Activated naive CD4-positive, alpha-beta T cell (primary cell): ENCODE data around the gene TRIP6.
"Not testable (repeated sequence)": the region's sequence is repeated elsewhere in the genome, so short reads cannot be mapped to it uniquely, and the experiment has no call there.

Experiments
- DNase-seq, 4 experiments: peaks; one replicate each; lab custom pipeline; 2025; lab: John Stamatoyannopoulos, UW

TRIP6 gene

DNA sequence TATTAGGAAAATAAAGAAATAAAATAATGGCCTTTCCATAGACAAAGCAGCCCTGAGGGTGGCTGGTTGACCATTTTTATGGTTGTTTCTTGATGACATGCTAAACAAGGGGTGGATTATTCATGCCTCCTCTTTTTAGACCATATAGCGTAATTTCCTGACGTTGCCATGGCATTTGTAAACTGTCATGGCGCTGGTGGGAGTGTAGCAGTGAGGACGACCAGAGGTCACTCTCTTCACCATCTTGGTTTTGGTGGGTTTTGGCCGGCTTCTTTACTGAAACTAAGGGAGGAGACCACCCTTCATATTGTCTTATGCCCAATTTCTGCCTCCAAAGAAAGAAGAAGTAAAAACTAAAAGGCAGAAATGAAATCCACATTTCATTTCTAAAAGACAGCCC is 52.1 kb downstream of the TRIP6 start:
- not testable (repeated sequence) for DNase-seq

GRCh38 chr7:100919779-100920437 is 52.7 kb downstream of the TRIP6 start:
- DNase-seq, result not testable (repeated sequence)

- DNase-seq, result no peak
Measured at GRCh38 chr7:100921039-100921438, 53.9 kb downstream of the TRIP6 start.
